Activated CD8-positive, alpha-beta T cell treated with anti-CD3 and anti-CD28 coated beads for 36 hours (primary cell): ENCODE measurements around the gene MRPL17. TPM values are rescaled to one million over a fixed set of nuclear protein-coding genes. Genes with fewer than 3 reads are reported as not detected.

Experiments
- ATAC-seq: fragments of 200-7000 bp; cut with Tn5 transposase; one replicate; pipeline ENCODE4 v1.10.0; 2021; ENCODE audit warnings: mild to moderate bottlenecking, moderate library complexity
- CTCF ChIA-PET: fragments of 350-600 bp; sonication (Branson Sonifier 250); formaldehyde crosslinking; loops from one replicate; lab custom pipeline; 2021; ENCODE audit warnings: antibody characterized with exemption; lab: Charles Lee
- POLR2A ChIA-PET: fragments of 350-600 bp; sonication (Branson Sonifier 250); formaldehyde crosslinking; loops from one replicate; lab custom pipeline; 2021; ENCODE audit warnings: antibody characterized with exemption; lab: Charles Lee
- DNase-seq: peaks from one replicate; pipeline ENCODE4 v3.0.0-alpha.2; 2020
- H3K27ac Mint-ChIP-seq: one replicate; pipeline ENCODE4 v1.8.0; 2021; ENCODE audit warnings: mild to moderate bottlenecking, mixed read lengths
- H3K27me3 Mint-ChIP-seq: one replicate; pipeline ENCODE4 v1.8.0; 2021; ENCODE audit warnings: mixed read lengths
- H3K36me3 Mint-ChIP-seq: one replicate; pipeline ENCODE4 v1.8.0; 2021; ENCODE audit warnings: low read depth, mixed read lengths
- H3K4me1 Mint-ChIP-seq: one replicate; pipeline ENCODE4 v1.8.0; 2021; ENCODE audit warnings: low read depth, mixed read lengths
- H3K4me3 Mint-ChIP-seq: one replicate; pipeline ENCODE4 v1.8.0; 2021; ENCODE audit warnings: mild to moderate bottlenecking, moderate library complexity, mixed read lengths
- H3K9me3 Mint-ChIP-seq: one replicate; pipeline ENCODE4 v1.8.0; 2021; ENCODE audit warnings: mixed read lengths
- intact Hi-C: fragments of 100-400 bp; cut with micrococcal nuclease; formaldehyde crosslinking; loops from one replicate; pipeline ENCODE4 v1.10.0; 2022
- total RNA-seq, 2 experiments: library from RNA; stranded (reverse); gene quantifications; one replicate each; pipeline ENCODE4 v1.2.3, GENCODE V29; 2021
- TF ChIP-seq, protein P1 (sequence below): fragments of 200-600 bp; IDR thresholded peaks from one replicate; pipeline ENCODE4 v1.8.0; 2022; ENCODE audit warnings: antibody characterized with exemption, mild to moderate bottlenecking

MRPL17 gene
- total RNA-seq, 2 experiments from 2014 or later, result 140 to 144 TPM

DNA sequence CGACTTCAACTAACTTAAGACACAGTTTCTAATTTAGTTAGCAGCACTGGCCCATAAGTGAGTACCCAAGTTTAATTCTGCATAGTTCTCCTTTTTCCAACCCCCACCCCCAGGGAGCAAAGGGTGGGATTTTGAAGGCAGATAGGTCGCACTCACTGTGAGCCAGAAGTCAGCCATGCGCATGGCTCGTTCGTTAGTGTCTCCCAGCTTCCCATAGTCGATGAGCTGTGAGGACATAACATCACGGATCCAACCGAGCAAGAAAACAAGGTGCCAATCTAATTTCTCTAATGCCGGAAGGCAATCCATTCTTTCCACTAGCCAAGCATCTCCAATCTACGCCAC lies 577 bp downstream of the MRPL17 start:
- peak overlapping the region; percentile 97 for H3K4me3 Mint-ChIP-seq
- H3K4me1 Mint-ChIP-seq, result peaks cover 25% of the 10 kb centered on the region
- no peaks in the 10 kb centered on the region for H3K9me3 Mint-ChIP-seq
- intact Hi-C loops, result loop anchor here (2.0 to 5.0 kb wide), 2 partner anchors 76 to 145 kb away; no protein-coding TSS in a partner anchor
- peak; percentile 18 for DNase-seq
- TF ChIP-seq, protein P1, sequence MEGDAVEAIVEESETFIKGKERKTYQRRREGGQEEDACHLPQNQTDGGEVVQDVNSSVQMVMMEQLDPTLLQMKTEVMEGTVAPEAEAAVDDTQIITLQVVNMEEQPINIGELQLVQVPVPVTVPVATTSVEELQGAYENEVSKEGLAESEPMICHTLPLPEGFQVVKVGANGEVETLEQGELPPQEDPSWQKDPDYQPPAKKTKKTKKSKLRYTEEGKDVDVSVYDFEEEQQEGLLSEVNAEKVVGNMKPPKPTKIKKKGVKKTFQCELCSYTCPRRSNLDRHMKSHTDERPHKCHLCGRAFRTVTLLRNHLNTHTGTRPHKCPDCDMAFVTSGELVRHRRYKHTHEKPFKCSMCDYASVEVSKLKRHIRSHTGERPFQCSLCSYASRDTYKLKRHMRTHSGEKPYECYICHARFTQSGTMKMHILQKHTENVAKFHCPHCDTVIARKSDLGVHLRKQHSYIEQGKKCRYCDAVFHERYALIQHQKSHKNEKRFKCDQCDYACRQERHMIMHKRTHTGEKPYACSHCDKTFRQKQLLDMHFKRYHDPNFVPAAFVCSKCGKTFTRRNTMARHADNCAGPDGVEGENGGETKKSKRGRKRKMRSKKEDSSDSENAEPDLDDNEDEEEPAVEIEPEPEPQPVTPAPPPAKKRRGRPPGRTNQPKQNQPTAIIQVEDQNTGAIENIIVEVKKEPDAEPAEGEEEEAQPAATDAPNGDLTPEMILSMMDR, result no peak
- H3K36me3 Mint-ChIP-seq, result peaks cover 40% of the 10 kb centered on the region
- no peaks in the 10 kb centered on the region for H3K27me3 Mint-ChIP-seq
- ChIA-PET CTCF (interaction anchor here (0.6 to 3.1 kb wide), 33 partner anchors 8 to 200 kb away, joined by 3 to 32 read pairs (median 4); partner anchors contain the start of genes TAF10 and TPP1), POLR2A (interaction anchor here (1.1 to 5.2 kb wide), 6 partner anchors 10 to 77 kb away, joined by 4 to 48 read pairs (median 12); partner anchors contain the start of genes ILK, RRP8 and TPP1)
- ATAC-seq, result no peak
- peak overlapping the region; percentile 98 for H3K27ac Mint-ChIP-seq

- Mint-ChIP-seq H3K36me3 (peaks cover 40% of the 10 kb centered on the region), H3K4me3 (peak overlapping the region; percentile 97), H3K27me3 (no peaks in the 10 kb centered on the region), H3K4me1 (peaks cover 22% of the 10 kb centered on the region), H3K9me3 (no peaks in the 10 kb centered on the region), H3K27ac (peak overlapping the region; percentile 98)
- ChIA-PET CTCF (interaction anchor here (0.8 to 3.1 kb wide), 16 partner anchors 8 to 303 kb away, joined by 3 to 32 read pairs (median 4); partner anchors contain the start of gene TAF10), POLR2A (interaction anchor here (1.1 to 5.2 kb wide), 7 partner anchors 10 to 76 kb away, joined by 4 to 48 read pairs (median 8); partner anchors contain the start of genes ILK, RRP8 and TPP1)
- intact Hi-C loops, result loop anchor here (2.0 to 5.0 kb wide), 2 partner anchors 75 to 145 kb away; no protein-coding TSS in a partner anchor
- TF ChIP-seq, protein P1, result no peak
- no peak for DNase-seq
- no peak for ATAC-seq
Measured at GRCh38 chr11:6681949-6682348, 1.2 kb downstream of the MRPL17 start.

DNA sequence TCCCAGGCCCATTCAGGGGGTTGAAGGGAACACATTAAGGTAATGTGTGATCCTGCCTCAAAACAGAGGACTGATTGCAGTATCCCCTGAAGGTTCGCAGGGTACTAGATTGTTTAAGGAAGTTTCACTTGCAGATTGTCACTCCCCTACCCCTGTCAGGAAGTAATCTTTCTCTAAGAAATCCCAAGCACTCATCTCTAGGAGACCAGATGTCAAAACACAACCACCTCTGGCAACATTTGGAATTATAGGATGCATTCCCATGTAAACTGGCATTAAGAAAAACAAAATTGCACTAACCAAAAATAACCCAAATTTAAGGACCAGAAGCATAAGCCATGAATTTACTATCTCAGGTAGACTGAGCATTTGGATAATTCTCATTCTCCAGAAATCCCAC lies 1.6 kb downstream of the MRPL17 start:
- TF ChIP-seq, protein P1, result no peak
- CTCF ChIA-PET, result interaction anchor here (0.8 to 3.1 kb wide), 12 partner anchors 8 to 302 kb away, joined by 3 to 32 read pairs (median 4); partner anchors contain the start of genes ILK, RRP8 and TAF10
- peak overlapping the region; percentile 97 for H3K4me3 Mint-ChIP-seq
- DNase-seq (no peak), ATAC-seq (no peak)
- H3K9me3 Mint-ChIP-seq, result no peaks in the 10 kb centered on the region
- peaks cover 22% of the 10 kb centered on the region for H3K4me1 Mint-ChIP-seq
- peak overlapping the region; percentile 72 for H3K27ac Mint-ChIP-seq
- POLR2A ChIA-PET, result interaction anchor here (1.0 to 5.2 kb wide), 8 partner anchors 9 to 199 kb away, joined by 3 to 48 read pairs (median 8); partner anchors contain the start of genes ILK, RRP8 and TPP1
- intact Hi-C loops, result loop anchor here (5.0 kb wide), 1 partner anchor 144 kb away; no protein-coding TSS in a partner anchor
- no peaks in the 10 kb centered on the region for H3K27me3 Mint-ChIP-seq
- H3K36me3 Mint-ChIP-seq, result peaks cover 40% of the 10 kb centered on the region

DNA sequence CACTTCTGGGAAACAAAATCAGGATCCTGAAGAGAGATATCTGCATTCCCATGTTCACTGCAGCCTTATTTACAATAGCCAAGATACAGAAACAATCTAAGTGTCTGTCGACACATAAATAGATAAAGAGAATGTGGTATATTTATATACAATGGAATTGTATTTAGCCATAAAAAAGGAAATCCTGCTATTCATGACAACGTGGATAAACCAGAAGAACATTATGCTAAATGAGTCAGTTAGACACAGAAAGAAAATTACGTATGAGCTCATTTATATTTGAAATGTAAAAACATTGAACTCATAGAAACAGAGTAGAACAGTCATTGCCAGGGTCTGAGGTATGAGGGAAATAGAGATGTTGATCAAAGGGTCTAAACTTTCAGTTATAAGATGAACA lies 6.1 kb downstream of the MRPL17 start:
- Mint-ChIP-seq H3K9me3 (no peaks in the 10 kb centered on the region), H3K4me1 (peaks cover 46% of the 10 kb centered on the region), H3K36me3 (peaks cover 31% of the 10 kb centered on the region), H3K27ac (no peak overlapping the region), H3K27me3 (no peaks in the 10 kb centered on the region), H3K4me3 (no peak overlapping the region)
- DNase-seq, result no peak
- intact Hi-C loops, result no loop called here
- ChIA-PET POLR2A (no interaction called here), CTCF (interaction anchor here (1.0 to 1.5 kb wide), 2 partner anchors 9 to 72 kb away, joined by 3 to 9 read pairs; no protein-coding TSS in a partner anchor)
- TF ChIP-seq, protein P1, result no peak
- ATAC-seq, result no peak

GRCh38 chr11:6674862-6675261 lies 8.3 kb downstream of the MRPL17 start:
- Mint-ChIP-seq H3K9me3 (no peaks in the 10 kb centered on the region), H3K27me3 (no peaks in the 10 kb centered on the region), H3K36me3 (peaks cover 12% of the 10 kb centered on the region), H3K4me3 (no peak overlapping the region), H3K27ac (no peak overlapping the region), H3K4me1 (peaks cover 50% of the 10 kb centered on the region)
- DNase-seq (no peak), ATAC-seq (no peak)
- POLR2A ChIA-PET, result interaction anchor here (0.9 to 2.6 kb wide), 2 partner anchors 54 to 64 kb away, joined by 3 to 6 read pairs; no protein-coding TSS in a partner anchor
- TF ChIP-seq, protein P1, result no peak
- CTCF ChIA-PET, result interaction anchor here (0.8 to 1.2 kb wide), 2 partner anchors 8 to 144 kb away, joined by 3 to 4 read pairs; partner anchors contain the start of gene MRPL17
- intact Hi-C loops, result no loop called here
